GM23248 (cell line): ENCODE results near the gene AFAP1.

ENCODE experiments used
- EZH2 ChIP-seq: fragments of 200-600 bp; sonication (generic); IDR thresholded peaks from 2 replicates; pipeline ENCODE4 v1.6.1; 2018; ENCODE audit warnings: antibody characterized with exemption, mild to moderate bottlenecking; ENCODE audit not compliant: insufficient read depth, poor library complexity, severe bottlenecking
- EZH2phosphoT487 ChIP-seq: fragments of 200-600 bp; sonication (generic); IDR thresholded peaks from 2 replicates; pipeline ENCODE4 v1.6.1; 2018; ENCODE audit warnings: antibody characterized with exemption, moderate library complexity, mild to moderate bottlenecking, low read depth; ENCODE audit not compliant: insufficient read depth

DNA sequence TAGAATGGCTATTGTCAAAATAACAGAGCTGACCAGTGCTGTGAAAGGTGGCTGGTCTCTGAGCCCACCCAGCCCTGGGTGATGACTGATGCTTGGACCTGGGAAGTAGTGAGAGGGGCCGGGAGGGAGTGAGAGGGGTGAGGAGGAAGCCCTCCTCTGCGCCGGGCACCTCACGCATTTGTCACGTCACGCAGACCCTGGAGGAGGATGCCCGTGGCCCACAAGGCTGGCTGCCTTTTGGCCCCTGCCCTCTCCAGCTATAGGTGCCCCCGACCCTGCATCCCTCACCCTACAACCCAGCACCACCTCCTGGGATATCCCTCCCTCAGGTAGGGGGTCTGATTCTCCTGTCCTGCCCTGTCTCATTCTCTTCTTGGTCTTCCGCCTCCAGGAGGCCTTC lies 207.4 kb downstream of the AFAP1 start:
- TF ChIP-seq EZH2 (no peak), EZH2phosphoT487 (no peak)
